AG08395 (cell line): ENCODE data around the gene PIP4K2C.

Experiments
- DNase-seq: peaks from one replicate; pipeline ENCODE4 v3.0.0; 2012; ENCODE audit warnings: mixed read lengths, low spot score

Gene PIP4K2C

DNA sequence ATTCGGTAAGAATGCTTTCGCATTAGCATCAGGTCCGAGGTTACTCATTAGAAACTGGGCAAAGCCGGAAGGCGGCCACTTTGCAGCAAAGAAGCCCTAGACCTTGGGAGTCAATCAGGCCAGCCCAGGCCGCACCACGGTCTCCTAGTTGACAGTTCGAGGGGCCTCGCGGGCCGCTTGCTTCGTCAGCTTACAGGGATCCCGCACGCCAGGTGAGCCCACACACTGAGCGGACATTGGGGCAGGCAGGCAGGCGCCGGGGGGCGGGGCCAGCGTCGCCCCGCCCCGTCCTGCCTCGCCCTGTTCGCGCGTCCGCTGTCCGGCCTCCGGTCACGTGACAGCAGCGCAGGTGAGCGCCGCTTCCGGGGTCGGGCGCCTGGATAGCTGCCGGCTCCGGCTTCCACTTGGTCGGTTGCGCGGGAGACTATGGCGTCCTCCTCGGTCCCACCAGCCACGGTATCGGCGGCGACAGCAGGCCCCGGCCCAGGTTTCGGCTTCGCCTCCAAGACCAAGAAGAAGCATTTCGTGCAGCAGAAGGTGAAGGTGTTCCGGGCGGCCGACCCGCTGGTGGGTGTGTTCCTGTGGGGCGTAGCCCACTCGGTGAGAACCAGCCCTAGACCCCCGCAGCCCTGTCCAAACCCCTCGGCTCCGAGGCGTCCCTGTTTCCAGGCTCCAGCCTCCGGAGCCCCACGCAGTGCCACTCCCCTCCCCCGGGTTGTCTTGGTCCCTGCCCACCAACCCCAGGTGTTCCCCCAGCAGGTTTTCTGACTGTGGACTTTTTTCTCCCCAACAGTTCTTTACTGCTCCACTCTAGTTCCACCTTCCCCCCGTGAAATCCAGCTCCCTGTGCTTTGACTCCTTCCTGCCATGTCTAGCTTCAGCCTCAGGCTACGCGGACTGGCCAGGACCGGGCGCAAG, at the start of gene PIP4K2C:
Gene PIP4K2C, plus strand, starts transcription at position 329 of the 918 bp plus-strand sequence. Its CDS starts 98 bp downstream, at position 427.
- DNase-seq = peak; percentile 73

DNA sequence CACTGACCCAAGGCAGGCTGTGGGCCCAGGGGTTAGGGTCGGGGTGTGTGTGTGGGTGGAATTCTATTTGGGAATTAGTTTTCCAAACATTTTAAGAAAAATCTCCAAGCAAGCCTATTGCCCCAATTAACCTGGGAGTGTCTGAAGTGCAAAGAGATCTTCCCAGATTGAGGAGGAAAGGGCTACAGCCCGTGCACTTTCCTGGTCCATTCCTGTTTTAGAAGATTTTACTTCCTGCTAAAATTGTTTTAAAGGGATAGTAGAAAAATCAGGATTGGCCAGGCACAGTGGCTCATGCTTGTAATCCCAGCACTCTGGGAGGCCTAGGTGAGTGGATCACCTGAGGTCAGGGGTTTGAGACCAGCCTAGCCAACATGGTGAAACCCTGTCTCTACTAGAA, 49.3 kb upstream of the PIP4K2C start:
- DNase-seq = no peak

DNA sequence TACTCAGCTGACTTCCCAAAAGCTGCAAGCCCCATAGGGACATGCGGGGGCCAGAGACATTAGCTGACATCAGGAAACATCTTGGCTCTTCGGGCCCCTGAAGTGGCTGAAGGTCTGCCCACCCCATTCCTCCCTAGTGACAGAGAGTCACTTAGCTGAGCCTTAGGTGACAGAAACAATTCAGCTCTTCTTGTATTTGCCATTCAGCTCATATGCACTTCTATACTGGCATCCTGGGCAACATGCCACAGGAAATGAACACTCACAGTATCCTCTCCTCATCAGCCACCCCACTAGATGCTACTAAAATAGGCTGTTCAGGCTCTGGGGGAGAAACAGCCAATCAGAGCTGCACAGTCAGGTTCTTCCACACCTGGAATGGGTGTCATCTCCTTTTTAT, 47.4 kb upstream of the PIP4K2C start:
- DNase-seq = no peak

DNA sequence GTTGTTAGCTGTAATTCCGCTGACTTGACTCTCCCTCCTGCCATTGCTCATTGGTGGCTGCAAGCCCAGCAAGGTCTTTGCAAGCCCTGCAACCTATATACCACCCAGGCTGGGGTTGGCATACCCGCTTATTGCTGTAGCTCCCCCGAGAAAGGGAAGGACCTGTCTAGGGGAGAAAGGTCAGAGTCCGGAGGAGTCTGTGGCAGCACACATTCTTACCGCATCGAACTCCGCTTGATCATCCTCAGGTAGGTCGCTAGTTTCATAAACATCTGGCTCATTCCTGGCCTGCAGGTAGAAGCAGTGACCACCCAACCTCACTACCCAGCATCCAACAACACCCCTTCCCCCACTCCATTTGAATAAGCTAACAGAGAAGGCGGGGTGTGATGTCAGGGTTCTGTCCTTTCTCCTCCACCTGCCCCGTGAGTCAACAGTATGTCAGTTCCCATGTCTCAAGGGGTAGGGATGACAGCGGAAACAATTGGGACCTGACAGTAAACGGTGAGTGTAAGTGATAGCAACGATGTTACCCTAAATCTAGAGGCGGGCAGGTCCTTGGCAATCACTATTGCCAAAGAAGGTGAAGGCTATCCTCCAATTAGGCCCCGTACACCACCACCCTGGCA, 45.1 kb upstream of the PIP4K2C start:
- no peak for DNase-seq

DNA sequence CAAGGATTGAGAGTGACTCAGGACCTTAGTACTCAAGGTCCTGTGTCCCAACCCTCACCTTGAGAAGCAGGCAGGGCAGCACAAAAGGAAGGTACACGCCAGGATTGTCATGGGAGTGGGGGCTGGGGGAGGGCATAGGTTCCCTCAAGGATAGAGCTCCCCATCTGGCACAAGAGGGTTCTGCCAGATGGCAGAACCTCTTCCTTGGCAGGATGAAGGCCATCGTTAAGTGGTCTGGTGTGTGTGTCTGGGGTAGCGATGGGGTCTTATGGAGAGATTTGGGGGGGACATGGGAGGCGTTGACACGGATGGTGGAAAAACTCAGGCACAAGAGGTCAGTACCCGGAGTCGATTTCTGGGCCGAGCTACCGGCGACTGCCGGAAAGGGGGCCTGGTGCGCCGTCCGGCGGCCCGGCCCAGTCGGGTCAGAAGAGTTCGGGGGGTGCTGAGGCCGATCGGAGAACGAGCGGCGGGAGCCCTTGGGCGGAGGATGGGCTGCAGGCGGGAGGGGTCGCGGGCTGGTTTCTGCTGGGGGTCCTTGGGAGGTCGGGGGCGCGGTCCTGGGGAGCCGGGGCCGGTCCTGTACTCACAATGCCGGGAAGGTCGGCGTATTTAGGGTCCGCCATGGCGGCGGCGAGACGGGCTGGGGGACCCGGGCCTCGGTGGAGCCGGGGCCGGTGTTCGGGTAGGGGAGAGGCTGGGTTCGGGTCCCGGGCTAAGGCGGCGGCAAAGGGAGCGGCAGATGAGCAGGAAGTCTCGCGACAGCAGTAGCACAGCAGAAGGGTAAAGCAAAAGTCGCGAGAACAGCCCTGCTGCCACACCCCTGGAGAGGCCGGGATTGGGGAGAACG, 44.3 kb upstream of the PIP4K2C start, which contains the start of gene DCTN2:
Gene DCTN2, minus strand, starts transcription at position 755 of the 850 bp plus-strand sequence. Its CDS starts 129 bp downstream, at position 626.
- peak; percentile 99 for DNase-seq

DNA sequence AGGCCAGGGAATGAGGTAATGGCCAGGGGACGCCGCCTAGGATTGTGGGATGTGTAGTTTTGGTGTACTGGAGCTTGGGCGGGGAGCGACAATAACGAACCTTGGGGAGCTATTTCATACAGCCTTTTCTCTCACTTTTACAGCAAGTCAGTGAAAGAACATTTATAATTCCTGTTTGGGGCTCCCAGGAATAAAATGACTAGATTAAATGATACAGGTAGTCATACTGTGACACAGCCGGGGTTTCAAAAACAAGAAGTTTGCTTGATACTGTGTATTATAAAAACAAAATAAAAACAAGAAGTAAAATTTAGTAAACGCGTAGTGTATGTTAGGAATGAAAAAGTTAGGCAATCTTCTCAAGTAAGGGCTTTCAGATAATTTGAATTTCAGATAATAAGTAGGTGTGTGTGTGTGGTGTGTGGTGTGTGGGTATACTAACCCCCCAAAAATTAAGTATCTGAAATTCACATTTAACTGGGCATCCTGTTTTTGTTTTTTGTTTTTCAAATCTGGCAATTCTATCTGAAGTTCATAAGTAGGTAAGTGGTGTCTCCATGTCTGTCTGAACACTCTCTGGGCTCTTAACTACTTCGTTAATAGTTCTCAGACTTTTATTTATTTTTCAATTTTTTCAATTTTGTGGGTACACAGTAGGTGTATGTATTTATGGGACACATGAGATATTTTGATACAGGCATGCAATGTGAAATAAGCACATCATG, 43.5 kb upstream of the PIP4K2C start:
- DNase-seq = no peak

DNA sequence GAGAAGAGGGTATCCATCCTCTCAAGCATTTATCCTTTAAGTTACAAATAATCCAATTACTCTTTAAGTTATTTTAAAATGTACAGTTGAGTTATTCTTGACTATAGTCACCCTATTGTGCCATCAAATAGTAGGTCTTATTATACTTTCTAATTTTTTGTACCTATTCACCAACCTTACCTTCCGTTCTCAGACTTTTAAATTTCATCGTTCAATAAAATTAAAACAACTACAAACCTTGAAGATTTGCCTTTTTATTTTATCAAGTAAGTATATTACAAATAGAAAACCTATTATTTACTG, 43.0 kb upstream of the PIP4K2C start:
- no peak for DNase-seq

DNA sequence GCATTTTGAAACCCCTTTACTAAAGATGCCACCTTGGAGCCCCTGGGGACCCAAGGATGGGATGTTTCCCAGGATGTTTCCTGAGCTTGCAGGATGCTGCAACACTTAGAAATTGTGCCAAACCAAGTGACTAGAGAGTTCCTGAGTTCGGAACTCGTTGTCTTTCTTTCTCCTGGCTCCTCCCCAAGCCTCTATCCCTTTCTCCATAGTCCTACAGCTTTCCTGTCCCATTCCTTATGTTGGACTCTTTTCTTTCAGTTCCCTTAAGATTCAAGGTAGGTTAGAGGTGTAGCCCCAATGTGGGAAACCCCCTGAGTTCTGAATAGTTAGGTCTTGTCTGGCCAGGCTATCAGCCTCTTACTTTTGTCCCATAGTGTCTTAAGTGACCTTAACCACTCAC, 42.5 kb upstream of the PIP4K2C start:
- no peak for DNase-seq

DNA sequence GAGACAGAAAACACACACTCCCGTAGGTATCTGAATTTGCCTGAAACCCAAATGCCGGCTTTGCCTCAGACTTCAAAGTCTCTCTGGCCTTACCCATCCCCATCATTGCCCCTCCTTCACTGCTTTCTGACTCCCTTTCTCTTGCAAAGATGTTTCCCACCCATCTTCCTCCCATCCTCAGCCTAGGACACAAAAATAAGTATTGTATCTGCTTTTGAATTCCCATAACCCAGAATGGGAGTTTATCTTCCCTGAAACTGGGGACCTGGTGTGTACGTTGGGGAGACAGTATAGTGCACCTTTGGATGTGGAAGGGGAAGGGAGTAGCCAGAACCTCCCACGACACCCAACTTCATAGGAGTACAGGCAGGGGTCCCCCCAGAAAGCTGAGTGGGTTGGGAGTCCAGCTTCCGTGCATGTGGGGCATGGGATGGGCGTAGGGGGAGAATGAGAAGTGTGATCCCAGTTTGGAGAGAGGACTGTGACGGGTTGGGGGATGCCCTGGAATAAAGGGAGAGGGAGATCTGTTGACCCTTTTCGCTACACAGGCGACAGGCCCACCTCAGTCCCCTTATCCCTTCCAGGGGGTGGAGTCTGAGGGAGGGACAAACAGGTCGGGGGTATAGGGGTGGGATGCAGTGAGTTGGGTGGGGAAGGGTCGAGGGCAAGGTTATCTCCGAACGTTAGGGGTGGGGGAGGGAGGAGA, 41.6 kb upstream of the PIP4K2C start:
- DNase-seq = no peak

DNA sequence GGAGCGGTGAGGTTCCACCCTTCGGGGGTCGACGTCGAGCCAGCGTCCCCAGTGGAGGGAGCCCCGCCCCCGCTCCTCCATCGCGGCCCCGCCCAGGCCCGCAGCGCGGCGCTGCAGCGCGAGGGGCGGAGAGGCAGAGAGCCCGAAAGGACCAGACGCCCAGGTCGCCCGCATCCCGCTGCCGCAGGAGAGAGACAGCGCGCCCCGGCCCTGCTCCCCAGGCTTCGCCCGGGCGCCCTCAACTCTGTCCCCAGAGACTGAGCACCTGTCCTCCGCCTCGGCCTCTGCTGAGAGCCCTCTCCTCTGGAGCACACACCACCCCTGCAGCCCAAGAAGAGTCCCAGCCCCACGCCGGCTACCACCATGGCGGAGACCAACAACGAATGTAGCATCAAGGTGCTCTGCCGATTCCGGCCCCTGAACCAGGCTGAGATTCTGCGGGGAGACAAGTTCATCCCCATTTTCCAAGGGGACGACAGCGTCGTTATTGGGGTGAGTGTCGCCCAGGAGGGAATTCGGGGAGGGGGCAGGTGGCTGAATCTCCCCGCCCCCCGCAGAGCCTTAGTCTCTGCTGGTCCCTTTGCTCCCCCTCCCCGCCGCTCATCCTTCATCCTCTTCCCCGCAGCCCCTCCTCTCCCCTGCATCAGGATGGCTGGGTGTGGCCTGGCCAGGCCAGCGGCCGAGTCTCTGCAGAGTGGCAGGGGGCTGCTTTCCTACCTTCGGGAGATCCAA, 40.9 kb upstream of the PIP4K2C start, which contains the start of gene KIF5A:
Gene KIF5A, plus strand, starts transcription at position 136 of the 732 bp plus-strand sequence. Its CDS starts 228 bp downstream, at position 364.
- peak; percentile 43 for DNase-seq

DNA sequence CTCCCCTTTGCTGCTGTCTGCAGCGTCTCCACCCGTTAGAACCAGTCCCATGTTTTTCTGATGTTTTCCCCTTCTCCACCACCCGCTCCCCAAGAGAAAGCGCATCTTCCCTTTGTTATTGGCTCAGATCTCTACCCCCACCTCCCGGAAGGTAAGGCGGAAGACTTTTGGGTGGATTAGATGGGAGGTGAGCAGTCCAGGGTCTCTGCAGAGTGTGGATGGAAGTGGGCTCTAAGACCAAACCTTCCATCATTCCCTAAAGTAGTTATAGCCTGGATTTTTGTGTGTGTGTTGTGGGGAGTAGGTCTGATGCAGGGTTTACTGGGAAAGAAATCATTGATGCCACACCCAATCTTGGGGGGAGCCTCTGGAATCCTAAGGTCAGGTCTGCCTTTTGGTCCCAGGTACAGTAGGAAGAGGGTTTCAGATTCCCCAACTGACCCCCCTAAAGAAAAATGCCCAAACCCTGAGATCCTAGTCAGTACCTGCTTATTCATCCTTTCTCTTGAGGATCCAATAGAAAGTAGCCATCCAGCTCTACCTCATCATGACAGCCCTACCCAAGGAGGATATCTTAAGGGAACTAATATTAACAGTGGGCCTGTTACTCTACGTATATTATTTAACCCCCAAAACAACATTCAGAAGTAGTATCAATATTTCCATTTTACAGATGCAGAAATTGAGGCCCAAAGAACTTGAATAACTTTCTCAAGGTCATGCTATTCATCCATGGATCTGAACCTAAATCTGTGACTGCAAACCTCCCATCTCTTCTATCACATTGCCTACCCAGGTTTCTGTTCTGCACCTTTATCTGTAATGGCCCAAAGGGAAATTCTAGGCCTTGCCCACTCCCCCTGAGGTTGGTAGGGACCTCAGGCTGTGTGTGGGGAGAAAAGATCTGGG, 40.1 kb upstream of the PIP4K2C start:
- no peak for DNase-seq

DNA sequence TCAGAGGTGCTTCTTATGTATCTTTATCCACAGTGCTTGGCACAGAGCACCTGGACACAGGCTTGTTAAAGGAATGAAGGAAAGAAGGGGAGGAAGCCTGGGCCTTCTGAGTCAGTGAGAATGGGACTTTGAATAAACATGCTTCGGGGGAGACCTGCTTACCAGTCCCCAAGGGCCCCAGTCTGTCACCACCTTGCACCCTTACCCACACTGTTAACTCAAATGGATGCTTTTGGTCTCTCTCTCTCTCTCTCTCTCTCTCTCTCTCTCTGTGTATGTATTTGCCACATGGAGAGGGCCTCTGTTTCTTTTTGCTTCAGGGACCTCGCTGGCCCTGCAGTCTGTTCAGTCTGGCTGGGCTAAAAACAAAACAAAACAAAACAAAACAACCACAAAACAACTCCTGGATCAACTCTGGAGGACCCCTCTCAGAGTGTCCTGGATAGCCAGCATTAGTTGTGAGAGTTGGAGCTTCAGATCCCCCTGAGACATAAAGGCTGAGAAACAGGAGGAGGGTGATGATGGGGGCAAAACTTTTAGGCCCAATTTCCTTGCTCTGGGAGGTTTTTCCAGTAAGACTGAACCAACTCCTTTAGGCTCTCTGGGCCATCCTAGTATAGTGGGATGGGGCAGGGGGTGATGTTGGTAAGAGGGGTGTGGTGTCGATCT, 39.2 kb upstream of the PIP4K2C start:
- no peak for DNase-seq

DNA sequence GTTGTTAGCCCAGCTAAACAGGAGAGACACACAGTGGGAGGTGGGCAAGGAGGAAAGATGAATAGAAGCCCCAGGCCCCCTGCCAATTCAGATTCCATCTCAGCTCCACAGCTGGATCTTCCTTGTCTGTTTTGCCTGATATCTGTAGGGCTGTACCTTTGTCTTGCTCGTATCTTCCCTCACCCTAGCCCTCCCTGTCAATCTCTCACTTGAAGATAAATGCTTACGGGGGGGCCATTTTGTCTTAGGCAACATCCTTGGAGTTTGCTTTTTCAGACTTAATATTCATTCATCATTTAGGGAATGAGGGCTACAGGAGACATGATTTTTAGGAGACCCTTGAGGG, 38.7 kb upstream of the PIP4K2C start:
- no peak for DNase-seq

DNA sequence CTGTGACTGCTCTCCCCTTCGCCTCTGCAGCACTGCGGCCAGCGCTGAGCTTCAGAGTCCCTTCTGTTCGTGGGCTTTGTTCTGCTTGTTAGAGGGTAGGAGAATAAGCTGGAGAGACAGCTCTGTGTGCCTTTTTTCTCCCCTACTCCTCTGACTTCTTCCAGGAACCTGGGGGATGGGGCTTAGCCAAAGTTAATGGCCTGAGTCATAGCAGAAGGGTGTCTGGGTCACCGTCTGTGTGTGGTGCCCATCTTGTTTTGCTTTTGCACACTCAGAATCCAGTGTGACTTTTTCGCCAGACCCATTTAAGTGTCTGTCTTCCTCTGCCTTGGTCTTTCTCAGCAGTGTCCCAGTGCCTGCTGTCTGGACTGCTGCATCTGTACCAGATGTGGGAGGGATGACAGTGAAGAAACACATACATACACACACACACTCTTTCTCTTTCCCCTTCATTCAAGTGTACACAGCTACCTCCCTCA, 38.1 kb upstream of the PIP4K2C start:
- peak; percentile 59 for DNase-seq

DNA sequence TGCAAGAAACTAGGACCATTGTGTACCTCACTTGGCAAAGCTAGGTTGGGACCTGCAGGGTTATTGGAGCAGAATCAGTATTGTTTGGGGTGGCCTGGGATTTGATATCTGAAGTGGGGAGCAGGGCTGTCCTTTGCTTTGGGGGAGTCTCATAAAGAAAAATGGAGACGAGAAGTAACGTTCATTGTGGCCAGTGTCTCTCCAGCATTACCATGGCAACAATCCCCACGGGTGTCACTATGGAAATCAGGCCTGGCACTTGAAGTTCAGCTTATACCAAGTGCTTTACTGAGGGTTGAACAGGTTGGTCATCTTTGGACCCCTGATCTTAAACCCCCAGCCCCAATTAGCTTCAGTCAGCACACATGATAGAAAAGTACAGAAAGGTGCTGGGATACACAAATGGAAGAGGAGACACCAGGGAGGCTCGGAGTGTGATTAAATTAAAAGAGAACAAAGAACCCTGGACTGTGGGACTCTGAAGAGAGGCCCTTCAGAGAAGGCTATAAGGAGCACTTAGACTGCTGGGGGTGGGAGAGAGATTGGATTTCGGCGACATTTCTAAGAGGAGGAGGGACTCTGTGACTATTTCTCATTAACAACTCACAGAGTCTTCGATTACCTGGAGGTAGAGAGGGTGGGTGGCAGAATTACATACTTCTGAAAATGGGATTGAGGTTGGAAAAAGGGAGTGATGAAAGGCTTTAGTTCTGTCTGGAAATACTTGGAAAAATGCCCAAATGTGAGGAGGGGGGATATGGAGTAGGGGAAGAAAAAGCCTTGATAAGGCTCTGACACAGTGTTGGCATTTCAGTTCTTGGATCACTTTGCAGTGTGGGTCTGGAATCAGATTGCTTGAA, 37.4 kb upstream of the PIP4K2C start:
- DNase-seq = no peak

DNA sequence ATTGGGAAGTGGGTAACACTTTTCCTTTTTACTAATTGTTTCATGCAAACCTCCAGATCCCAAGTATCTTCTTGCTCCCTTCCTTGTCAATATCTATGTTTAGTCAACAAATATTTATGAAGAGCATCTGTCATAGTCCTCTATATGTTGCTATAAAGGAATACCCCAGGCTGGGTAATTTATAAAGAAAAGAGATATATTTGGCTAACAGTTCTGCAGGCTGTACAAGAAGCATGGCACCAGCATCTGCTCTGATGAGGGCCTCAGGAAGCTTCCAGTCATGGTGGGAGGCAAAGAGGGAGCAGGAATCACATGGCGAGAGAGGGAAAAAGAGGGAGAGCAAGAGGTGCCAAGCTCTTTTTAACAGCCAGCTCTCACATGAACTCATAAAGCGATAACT, 36.5 kb upstream of the PIP4K2C start:
- no peak for DNase-seq

DNA sequence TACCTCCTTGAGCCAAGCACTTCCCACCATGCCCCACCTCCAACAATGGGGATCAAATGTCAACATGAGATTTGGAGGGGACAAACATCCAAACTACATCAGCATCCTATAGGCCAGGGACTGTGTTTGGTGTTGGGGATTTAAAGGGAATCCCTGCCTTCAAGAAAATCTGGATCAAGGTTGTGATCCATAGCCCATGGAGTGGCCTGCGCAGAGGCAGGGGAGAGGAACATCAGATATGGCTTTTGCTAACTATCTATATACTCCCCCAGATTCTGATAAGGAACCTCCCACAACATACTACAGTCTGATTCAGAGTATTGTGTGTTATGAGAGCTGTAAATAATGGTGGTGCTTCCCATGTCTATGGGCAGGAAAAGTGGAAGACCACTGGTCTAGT, 36.1 kb upstream of the PIP4K2C start:
- no peak for DNase-seq

DNA sequence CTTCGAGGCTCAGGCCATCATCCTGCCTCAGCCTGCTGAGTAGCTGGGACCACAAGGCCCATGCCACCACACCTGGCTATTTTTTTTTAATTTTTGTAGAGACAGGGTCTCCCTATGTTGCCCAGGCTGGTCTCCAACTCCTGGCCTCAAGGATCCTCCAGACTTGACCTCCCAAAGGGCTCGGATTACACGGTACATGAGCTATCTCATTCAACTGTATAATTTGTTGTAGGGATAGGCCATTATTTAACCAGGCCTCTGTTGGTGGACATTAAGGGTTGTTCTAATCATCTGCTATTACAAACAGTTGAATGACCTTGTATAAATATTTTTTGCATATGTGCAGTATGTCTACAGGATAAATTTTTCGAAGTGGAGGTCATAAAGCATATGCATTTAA, 32.1 kb upstream of the PIP4K2C start:
- DNase-seq = no peak
